ENCODE measurements around the gene LRRC46.

LRRC46 gene

DNA sequence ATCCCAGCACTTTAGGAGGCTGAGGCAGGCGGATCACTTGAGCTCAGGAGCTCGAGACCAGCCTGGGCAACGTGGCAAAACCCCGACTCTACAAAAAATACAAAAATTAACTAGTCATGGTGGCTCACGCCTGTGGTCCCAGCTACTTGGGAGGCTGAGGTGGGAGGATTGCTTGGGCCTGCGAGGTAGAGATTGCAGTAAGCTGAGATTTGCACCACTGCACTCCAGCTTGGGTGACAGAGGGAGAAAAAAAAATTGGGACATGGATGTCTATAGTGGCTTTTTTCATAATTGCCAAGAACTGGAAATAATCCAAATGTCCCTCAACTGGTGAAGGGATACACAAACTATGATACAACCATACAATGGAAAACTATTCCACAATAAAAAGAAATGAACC is 38.5 kb upstream of the LRRC46 start:
- no peak for DNase-seq (ENCODE audit: extremely low spot score)
- POLR2A ChIA-PET: no interaction called here
- TF ChIP-seq, protein P1, sequence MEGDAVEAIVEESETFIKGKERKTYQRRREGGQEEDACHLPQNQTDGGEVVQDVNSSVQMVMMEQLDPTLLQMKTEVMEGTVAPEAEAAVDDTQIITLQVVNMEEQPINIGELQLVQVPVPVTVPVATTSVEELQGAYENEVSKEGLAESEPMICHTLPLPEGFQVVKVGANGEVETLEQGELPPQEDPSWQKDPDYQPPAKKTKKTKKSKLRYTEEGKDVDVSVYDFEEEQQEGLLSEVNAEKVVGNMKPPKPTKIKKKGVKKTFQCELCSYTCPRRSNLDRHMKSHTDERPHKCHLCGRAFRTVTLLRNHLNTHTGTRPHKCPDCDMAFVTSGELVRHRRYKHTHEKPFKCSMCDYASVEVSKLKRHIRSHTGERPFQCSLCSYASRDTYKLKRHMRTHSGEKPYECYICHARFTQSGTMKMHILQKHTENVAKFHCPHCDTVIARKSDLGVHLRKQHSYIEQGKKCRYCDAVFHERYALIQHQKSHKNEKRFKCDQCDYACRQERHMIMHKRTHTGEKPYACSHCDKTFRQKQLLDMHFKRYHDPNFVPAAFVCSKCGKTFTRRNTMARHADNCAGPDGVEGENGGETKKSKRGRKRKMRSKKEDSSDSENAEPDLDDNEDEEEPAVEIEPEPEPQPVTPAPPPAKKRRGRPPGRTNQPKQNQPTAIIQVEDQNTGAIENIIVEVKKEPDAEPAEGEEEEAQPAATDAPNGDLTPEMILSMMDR (IDR thresholded peaks at IDR 0.05; ENCODE audit: control extremely low read depth, extremely low read depth, low read depth, missing control alignments): no peak
- CTCF ChIA-PET: no interaction called here

DNA sequence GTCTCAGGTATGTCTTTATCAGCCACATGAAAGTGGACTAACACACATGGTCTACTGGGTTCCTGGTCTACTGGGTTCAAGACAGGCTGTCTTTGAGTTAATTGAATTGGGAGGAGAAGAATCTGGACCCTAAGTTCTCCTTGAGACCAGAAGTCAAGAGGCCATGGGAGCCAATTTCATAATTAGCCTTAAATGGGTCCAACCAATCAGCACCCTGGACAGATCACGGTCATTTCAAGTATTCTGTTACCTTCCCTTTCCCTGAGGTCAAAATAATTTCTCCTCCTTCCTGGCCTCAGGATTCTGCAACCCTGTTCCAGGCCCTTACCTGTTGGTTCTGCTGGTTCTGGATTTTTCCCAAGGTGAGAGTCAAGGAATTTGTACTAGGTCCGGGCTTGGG is 33.7 kb upstream of the LRRC46 start:
- ChIA-PET CTCF (interaction anchor here (1.0 to 1.4 kb wide), 3 partner anchors 8 to 99 kb away, joined by 3 to 6 read pairs (median 5); no protein-coding TSS in a partner anchor), POLR2A (no interaction called here)
- DNase-seq (ENCODE audit: extremely low spot score): no peak
- TF ChIP-seq, protein P1 (IDR thresholded peaks at IDR 0.05; ENCODE audit: control extremely low read depth, extremely low read depth, low read depth, missing control alignments): no peak

DNA sequence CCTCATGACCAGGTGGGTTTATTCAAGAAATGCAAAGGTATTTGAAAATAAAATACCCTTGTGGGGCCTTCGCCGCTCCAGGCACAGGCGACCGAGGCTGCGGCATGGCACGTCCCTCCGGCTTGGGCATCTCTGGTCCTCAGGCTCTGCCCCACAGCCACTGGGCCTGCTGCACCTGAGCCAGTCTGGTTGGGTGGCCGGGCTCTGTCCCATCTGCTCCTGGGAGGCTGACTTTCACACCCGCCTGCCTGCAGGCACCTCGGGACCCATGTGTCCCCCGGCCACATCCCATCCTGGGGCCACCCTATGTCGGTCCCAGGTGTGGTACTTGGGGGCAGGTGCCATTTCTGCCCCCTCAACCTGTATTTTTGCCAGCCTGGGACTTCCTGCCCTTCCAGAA is 30.8 kb upstream of the LRRC46 start:
- TF ChIP-seq, protein P1 (IDR thresholded peaks at IDR 0.05; ENCODE audit: control extremely low read depth, extremely low read depth, low read depth, missing control alignments): no peak
- CTCF ChIA-PET: interaction anchor here (1.2 to 3.1 kb wide), 6 partner anchors 18 to 136 kb away, joined by 3 to 16 read pairs (median 8); no protein-coding TSS in a partner anchor

DNA sequence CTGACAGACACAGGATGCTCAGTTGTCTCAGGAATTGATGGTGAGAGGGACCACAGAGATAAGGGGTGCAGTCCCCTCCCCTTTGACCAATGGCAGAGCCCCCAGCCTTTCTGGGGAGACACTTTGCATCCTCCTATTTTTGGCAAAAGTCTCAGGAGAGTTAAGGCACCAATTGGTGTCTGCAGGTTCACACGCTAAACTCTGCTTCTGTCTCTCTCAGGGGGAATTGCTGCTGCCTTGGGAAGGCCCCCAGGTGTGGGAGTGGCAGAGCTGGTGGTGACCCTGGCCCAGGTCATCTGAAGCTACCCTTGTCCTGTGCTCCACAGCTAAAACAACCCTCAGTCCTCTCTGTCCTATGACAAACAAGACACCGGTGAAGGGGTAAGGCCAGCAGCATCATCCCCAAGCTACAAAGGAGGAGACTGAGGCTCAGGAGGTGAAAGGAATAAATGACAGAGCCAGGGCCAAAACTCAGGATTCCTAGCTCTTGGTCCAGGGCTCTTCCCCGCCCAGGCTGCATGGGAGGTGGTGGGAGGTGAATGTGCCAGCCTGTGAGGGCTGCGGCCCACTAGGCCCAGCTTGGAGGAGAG is 30.2 kb upstream of the LRRC46 start:
- TF ChIP-seq, protein P1 (IDR thresholded peaks at IDR 0.05; ENCODE audit: control extremely low read depth, extremely low read depth, low read depth, missing control alignments): no peak
- no peak for DNase-seq (ENCODE audit: extremely low spot score)
- ChIA-PET POLR2A (no interaction called here), CTCF (interaction anchor here (0.7 to 3.1 kb wide), 18 partner anchors 13 to 151 kb away, joined by 3 to 16 read pairs (median 4); partner anchors contain the start of genes KPNB1 and TBX21)

More for the DNA sequence above, 30.8 kb upstream of the LRRC46 start:
- no peak for DNase-seq (ENCODE audit: extremely low spot score)
- POLR2A ChIA-PET: no interaction called here

DNA sequence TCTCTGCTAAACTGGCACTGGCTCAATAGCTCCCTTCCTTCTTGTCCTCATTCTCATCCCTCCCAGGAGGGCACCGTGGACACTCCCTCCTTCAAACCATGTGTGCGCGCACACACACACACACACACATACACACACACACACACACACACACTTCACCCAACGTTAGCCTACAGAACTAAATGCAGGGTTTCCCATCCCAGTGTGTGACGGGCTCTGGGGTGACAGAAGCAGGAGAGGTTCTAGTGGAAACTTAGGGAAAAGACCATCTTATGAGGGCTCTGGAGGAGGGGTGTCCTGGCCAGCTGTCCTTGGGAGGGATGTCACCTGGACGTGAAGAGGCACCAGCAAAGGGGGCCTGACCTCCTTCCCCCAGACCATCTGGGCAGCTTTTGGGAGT is 29.6 kb upstream of the LRRC46 start:
- DNase-seq (ENCODE audit: extremely low spot score): no peak
- POLR2A ChIA-PET: no interaction called here
- CTCF ChIA-PET: interaction anchor here (0.7 to 3.1 kb wide), 17 partner anchors 12 to 151 kb away, joined by 3 to 16 read pairs (median 4); partner anchors contain the start of genes KPNB1 and TBX21
- TF ChIP-seq, protein P1 (IDR thresholded peaks at IDR 0.05; ENCODE audit: control extremely low read depth, extremely low read depth, low read depth, missing control alignments): no peak

DNA sequence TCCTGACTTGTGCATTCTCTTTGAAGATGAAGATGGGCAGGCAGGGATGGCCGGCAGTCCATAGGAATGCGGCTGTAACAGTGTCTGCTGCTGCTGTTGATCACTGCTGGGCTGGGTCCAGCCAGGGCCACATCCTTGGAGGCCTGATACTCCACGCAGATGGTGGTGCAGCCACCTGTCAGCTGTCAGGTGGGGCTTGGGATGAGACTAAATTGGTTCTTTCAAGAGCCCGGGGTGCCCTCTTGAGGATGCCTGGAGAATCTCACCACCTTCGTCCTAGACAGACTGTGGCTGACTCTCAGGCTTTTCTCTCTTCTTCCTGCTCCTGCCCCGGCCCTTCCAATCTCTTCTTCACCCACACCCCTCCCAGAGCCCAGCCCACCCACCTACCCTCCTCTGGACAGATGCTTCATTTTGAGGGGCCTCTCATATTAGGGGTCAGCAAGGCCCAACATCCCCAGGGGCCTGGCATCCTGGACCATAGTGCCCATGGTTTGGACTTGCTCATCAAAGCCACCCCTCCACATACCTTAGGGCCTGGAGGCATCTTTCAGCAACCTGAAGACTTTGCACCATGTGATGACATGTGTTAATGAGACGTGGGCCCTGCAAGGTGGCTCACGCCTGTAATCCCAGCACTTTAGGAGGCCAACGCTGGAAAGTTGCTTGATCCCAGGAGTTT is 29.0 kb upstream of the LRRC46 start:
- TF ChIP-seq, protein P1 (IDR thresholded peaks at IDR 0.05; ENCODE audit: control extremely low read depth, extremely low read depth, low read depth, missing control alignments): peak; percentile 66
- ChIA-PET CTCF (interaction anchor here (0.7 to 3.1 kb wide), 14 partner anchors 12 to 138 kb away, joined by 3 to 16 read pairs (median 5); partner anchors contain the start of gene TBX21), POLR2A (no interaction called here)
- peak; percentile 84 for DNase-seq (ENCODE audit: extremely low spot score)

Measured in GM10248 (cell line).